MM.1S (cell line): ENCODE results near the gene PSMB10.

Experiments used
- DNase-seq: peaks from one replicate; pipeline ENCODE4 v3.0.0-alpha.2; 2015
- H2AFZ ChIP-seq: fragments of 300-600 bp; sonication (generic); 2 replicates; pipeline ENCODE4 v1.6.0; 2016; ENCODE audit warnings: antibody characterized with exemption, low read length
- H3F3A ChIP-seq: fragments of 300-600 bp; sonication (generic); 2 replicates; pipeline ENCODE4 v1.6.1; 2016; ENCODE audit warnings: mild to moderate bottlenecking, antibody characterized with exemption, low read length, moderate library complexity, mixed read lengths; ENCODE audit not compliant: insufficient read depth
- H3K27ac ChIP-seq: fragments of 300-600 bp; sonication (generic); 2 replicates; pipeline ENCODE4 v1.5.1; 2016; ENCODE audit warnings: mild to moderate bottlenecking, low read length
- H3K27me3 ChIP-seq: fragments of 300-600 bp; sonication (generic); replicated peaks from 2 replicates; pipeline ENCODE4 v1.6.0; 2016; ENCODE audit warnings: low read length; ENCODE audit not compliant: insufficient read depth
- H3K36me3 ChIP-seq: fragments of 300-600 bp; sonication (generic); replicated peaks from 2 replicates; pipeline ENCODE4 v1.6.1; 2016; ENCODE audit warnings: mild to moderate bottlenecking, low read length, mixed read lengths; ENCODE audit not compliant: insufficient read depth
- H3K4me1 ChIP-seq: fragments of 300-600 bp; sonication (generic); 2 replicates; pipeline ENCODE4 v1.6.1; 2016; ENCODE audit warnings: low read length, mixed read lengths
- H3K4me2 ChIP-seq: fragments of 300-600 bp; sonication (generic); 2 replicates; pipeline ENCODE4 v1.6.0; 2016; ENCODE audit warnings: low read depth, low read length
- H3K4me3 ChIP-seq: fragments of 300-600 bp; sonication (generic); 2 replicates; pipeline ENCODE4 v1.5.1; 2016; ENCODE audit warnings: low read length, mixed read lengths
- H3K79me2 ChIP-seq: fragments of 300-600 bp; sonication (generic); 2 replicates; pipeline ENCODE4 v1.6.1; 2016; ENCODE audit warnings: mixed run types, low read length, mixed read lengths
- H3K9ac ChIP-seq: fragments of 300-600 bp; sonication (generic); 2 replicates; pipeline ENCODE4 v1.6.1; 2016; ENCODE audit warnings: low read length, mixed read lengths
- H3K9me2 ChIP-seq: fragments of 300-600 bp; sonication (generic); replicated peaks from 2 replicates; pipeline ENCODE4 v1.6.1; 2016; ENCODE audit warnings: mild to moderate bottlenecking, low read length, mixed read lengths; ENCODE audit not compliant: insufficient read depth
- H3K9me3 ChIP-seq: fragments of 300-600 bp; sonication (generic); replicated peaks from 2 replicates; pipeline ENCODE4 v1.6.1; 2016; ENCODE audit warnings: mild to moderate bottlenecking, low read length, mixed read lengths; ENCODE audit not compliant: insufficient read depth
- H4K20me1 ChIP-seq: fragments of 300-600 bp; sonication (generic); 2 replicates; pipeline ENCODE4 v1.6.1; 2016; ENCODE audit warnings: mild to moderate bottlenecking, low read length, moderate library complexity, mixed read lengths; ENCODE audit not compliant: insufficient read depth
- EZH2 ChIP-seq: fragments of 300-600 bp; sonication (generic); optimal IDR thresholded peaks from 2 replicates; pipeline ENCODE3; 2017; ENCODE audit warnings: low read depth, mild to moderate bottlenecking, antibody characterized with exemption, low read length, mixed read lengths
- EZH2phosphoT487 ChIP-seq: fragments of 300-600 bp; sonication (generic); IDR thresholded peaks from 2 replicates; pipeline ENCODE4 v1.6.1; 2018; ENCODE audit warnings: antibody characterized with exemption, low read length
- TF ChIP-seq, protein P1 (sequence below): fragments of 300-600 bp; sonication (generic); IDR thresholded peaks from 2 replicates; pipeline ENCODE4 v1.5.1; 2016; ENCODE audit warnings: antibody characterized with exemption, low read length, mixed read lengths

PSMB10 gene

DNA sequence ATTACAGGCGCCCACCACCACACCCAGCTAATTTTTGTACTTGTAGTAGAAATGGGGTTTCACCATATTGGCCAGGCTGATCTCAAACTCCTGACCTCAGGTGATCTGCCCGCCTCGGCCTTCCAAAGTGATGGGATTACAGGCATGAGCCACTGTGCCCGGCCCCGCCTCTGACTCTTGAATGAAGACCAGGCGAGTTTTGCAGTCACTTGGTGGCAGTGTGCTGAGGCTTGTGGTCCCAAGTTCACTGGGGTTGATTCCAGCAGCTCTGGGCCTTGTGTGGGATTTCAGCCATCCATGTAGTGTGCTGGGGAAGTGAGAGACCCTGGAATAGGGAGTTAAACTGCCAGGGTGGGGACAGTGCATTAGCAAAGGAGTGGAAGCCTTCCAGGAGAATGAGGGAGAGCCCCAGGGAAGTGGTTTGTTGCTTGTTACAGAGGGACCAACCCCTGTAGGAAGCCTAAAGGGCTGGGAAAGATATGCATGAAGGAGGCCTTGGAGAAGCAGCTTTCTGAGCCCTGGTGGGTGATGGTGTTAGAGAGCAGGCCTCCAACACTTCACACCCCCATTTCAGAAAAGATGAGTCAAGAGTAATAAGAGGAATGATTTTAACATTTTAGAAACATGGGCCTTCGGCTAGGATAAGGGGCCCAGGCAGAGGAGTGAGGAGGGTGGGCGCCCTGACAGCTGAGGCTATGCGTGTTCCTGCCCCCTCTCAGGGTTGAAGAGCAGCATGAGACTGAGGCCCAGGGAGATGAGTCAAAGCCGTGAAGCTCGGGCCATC is 29.1 kb downstream of the PSMB10 start:
- TF ChIP-seq EZH2 (no peak), EZH2phosphoT487 (no peak)
- TF ChIP-seq, protein P1, sequence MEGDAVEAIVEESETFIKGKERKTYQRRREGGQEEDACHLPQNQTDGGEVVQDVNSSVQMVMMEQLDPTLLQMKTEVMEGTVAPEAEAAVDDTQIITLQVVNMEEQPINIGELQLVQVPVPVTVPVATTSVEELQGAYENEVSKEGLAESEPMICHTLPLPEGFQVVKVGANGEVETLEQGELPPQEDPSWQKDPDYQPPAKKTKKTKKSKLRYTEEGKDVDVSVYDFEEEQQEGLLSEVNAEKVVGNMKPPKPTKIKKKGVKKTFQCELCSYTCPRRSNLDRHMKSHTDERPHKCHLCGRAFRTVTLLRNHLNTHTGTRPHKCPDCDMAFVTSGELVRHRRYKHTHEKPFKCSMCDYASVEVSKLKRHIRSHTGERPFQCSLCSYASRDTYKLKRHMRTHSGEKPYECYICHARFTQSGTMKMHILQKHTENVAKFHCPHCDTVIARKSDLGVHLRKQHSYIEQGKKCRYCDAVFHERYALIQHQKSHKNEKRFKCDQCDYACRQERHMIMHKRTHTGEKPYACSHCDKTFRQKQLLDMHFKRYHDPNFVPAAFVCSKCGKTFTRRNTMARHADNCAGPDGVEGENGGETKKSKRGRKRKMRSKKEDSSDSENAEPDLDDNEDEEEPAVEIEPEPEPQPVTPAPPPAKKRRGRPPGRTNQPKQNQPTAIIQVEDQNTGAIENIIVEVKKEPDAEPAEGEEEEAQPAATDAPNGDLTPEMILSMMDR, result no peak
- no peaks in the 10 kb centered on the region for H3K9me3 ChIP-seq
- H3K9ac ChIP-seq, result no peak overlapping the region
- no peaks in the 10 kb centered on the region for H3K4me1 ChIP-seq
- no peak overlapping the region for H2AFZ ChIP-seq
- no peaks in the 10 kb centered on the region; the same call in 1 of the 2 replicates for H3K36me3 ChIP-seq
- no peak for DNase-seq
- no peak overlapping the region for H3K4me2 ChIP-seq
- H3K9me2 ChIP-seq, result no peaks in the 10 kb centered on the region
- H3K27me3 ChIP-seq, result no peaks in the 10 kb centered on the region
- H4K20me1 ChIP-seq, result no peaks in the 10 kb centered on the region
- H3K4me3 ChIP-seq, result no peak overlapping the region
- no peak overlapping the region for H3K27ac ChIP-seq
- no peaks in the 10 kb centered on the region for H3K79me2 ChIP-seq
- H3F3A ChIP-seq, result no peaks in the 10 kb centered on the region

DNA sequence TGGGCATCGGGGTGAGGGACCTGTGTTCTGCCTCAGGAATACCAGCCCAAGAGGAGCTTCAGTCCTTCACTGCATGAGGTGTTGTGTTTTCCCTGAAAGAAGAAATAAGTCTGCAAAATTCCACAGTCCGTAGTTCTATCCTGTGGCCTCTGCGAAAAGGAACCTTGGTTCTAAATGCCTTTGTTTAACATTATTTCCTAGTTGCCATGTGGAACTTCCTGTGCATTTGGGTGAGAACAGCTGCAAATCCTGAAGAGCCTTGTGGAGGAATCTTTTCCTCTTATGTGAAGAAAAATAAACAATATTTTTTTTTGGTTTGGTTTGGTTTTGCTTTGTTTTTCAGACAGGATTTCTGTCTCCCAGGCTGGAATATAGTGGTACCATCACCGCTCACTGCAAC is 33.8 kb downstream of the PSMB10 start:
- Histone ChIP-seq H3K9ac (no peak overlapping the region), H3K4me3 (no peak overlapping the region), H2AFZ (no peak overlapping the region), H3F3A (no peaks in the 10 kb centered on the region), H3K36me3 (no peaks in the 10 kb centered on the region), H3K4me2 (no peak overlapping the region), H4K20me1 (no peaks in the 10 kb centered on the region), H3K4me1 (no peaks in the 10 kb centered on the region), H3K79me2 (peaks cover 17% of the 10 kb centered on the region), H3K27me3 (no peaks in the 10 kb centered on the region), H3K27ac (no peak overlapping the region), H3K9me3 (no peaks in the 10 kb centered on the region), H3K9me2 (no peaks in the 10 kb centered on the region)
- TF ChIP-seq, protein P1, result no peak
- no peak for TF ChIP-seq EZH2phosphoT487
- TF ChIP-seq EZH2, result no peak
- no peak for DNase-seq

DNA sequence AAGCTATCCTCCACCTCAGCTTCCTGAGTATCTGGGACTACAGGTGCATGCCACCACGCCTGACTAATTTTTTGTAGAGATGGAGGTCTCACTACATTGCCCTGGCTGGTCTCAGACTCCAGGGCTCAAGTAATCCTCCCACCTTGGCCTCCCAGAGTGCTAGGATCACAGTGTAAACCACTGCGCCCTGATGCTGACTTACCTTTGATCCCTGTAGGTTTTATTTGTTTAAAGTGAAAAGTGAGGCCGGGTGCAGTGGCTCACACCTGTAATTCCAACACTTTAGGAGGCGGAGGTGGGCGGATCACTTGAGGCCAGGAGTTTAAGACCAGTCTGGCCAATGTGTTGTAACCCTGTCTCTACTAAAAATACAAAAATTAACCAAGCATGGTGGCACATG is 34.9 kb downstream of the PSMB10 start:
- H4K20me1 ChIP-seq, result no peaks in the 10 kb centered on the region

More for the DNA sequence above, 34.9 kb downstream of the PSMB10 start:
- DNase-seq, result no peak
- Histone ChIP-seq H3K9me3 (no peaks in the 10 kb centered on the region), H3K4me2 (no peak overlapping the region), H3K36me3 (no peaks in the 10 kb centered on the region), H3K9ac (no peak overlapping the region), H3K4me3 (no peak overlapping the region), H3K4me1 (no peaks in the 10 kb centered on the region), H3K79me2 (peaks cover 26% of the 10 kb centered on the region), H3F3A (no peaks in the 10 kb centered on the region), H3K27ac (no peak overlapping the region), H3K27me3 (no peaks in the 10 kb centered on the region), H2AFZ (no peak overlapping the region), H3K9me2 (no peaks in the 10 kb centered on the region)
- TF ChIP-seq EZH2, result no peak
- TF ChIP-seq EZH2phosphoT487, result no peak
- TF ChIP-seq, protein P1, result no peak
